ENCODE data around the gene TPO. TPM values are rescaled to one million over a fixed set of nuclear protein-coding genes. Genes with fewer than 3 reads are reported as not detected.
A peak's percentile ranks its signal among the peaks of the same experiment; 100 is the strongest.
"Not testable (repeated sequence)": the region's sequence is repeated elsewhere in the genome, so short reads cannot be mapped to it uniquely, and the experiment has no call there.

The TPO gene
- total RNA-seq, 1 experiment from 2014 or later, result not detected

- no peak for TF ChIP-seq CTCF (conservative IDR thresholded peaks at IDR 0.05)
- Histone ChIP-seq H2BK15ac (ENCODE audit: low read depth, low read length) (no peak overlapping the region), H4K5ac (ENCODE audit: insufficient read length, low read depth, low read length) (no peak overlapping the region), H2BK5ac (ENCODE audit: insufficient read length, low read length) (no peak overlapping the region), H4K91ac (ENCODE audit: insufficient read length, low read depth, low read length) (no peak overlapping the region), H3K14ac (ENCODE audit: insufficient read depth, low read length) (no peak overlapping the region), H3K4ac (ENCODE audit: low read depth, low read length) (no peak overlapping the region), H2AK5ac (ENCODE audit: insufficient read length, low read length) (no peak overlapping the region), H3K18ac (ENCODE audit: insufficient read length, low read depth, low read length) (peak overlapping the region; percentile 28), H3K79me2 (ENCODE audit: insufficient read depth, low read length) (no peaks in the 10 kb centered on the region), H3K9me3 (ENCODE audit: control insufficient read depth, low read depth, low read length) (no peaks in the 10 kb centered on the region), H3K79me1 (ENCODE audit: insufficient read depth, low read depth, low read length, poor library complexity, severe bottlenecking) (no peaks in the 10 kb centered on the region), H2BK120ac (ENCODE audit: low read depth, low read length, poor library complexity, severe bottlenecking) (no peak overlapping the region), H3K9ac (ENCODE audit: extremely low read depth, insufficient read length, low read length) (no peak overlapping the region), H4K8ac (replicated peaks; ENCODE audit: insufficient read length, low read depth, low read length) (no peak overlapping the region), H3K4me1 (ENCODE audit: insufficient read depth, low read length) (no peaks in the 10 kb centered on the region), H2BK20ac (ENCODE audit: low read depth, low read length, poor library complexity, severe bottlenecking) (no peak overlapping the region), H3K23me2 (ENCODE audit: insufficient read length, low read depth, low read length, poor library complexity, severe bottlenecking) (no peaks in the 10 kb centered on the region), H3K27ac (ENCODE audit: insufficient read length, low read depth, low read length) (no peak overlapping the region), H3T11ph (ENCODE audit: low read length) (no peak overlapping the region), H3K27me3 (ENCODE audit: insufficient read depth, low read length) (no peaks in the 10 kb centered on the region), H4K20me1 (ENCODE audit: control insufficient read depth, insufficient read depth, insufficient read length) (no peaks in the 10 kb centered on the region), H2BK12ac (ENCODE audit: insufficient read length, low read depth, low read length) (no peak overlapping the region), H3K56ac (ENCODE audit: insufficient read length, low read depth, low read length) (no peak overlapping the region), H3K4me2 (ENCODE audit: insufficient read depth, insufficient read length, low read length) (no peak overlapping the region), H2AFZ (ENCODE audit: low read length) (no peak overlapping the region), H3K23ac (ENCODE audit: insufficient read length, low read depth, low read length) (no peak overlapping the region)
- Mint-ChIP-seq H3K27me3 (ENCODE audit: low read depth) (no peaks in the 10 kb centered on the region), H3K4me3 (no peak overlapping the region), H3K27ac (peak overlapping the region in 2 of 3 experiments; percentile 73 to 94; a peak in 3 of 7 replicates), H3K4me1 (peaks cover 0 to 3% of the 10 kb centered on the region in 2 experiments; a peak in 1 of 4 replicates), H3K36me3 (ENCODE audit: insufficient read depth in 1 of 3, low read depth in 3 of 3) (no peaks in the 10 kb centered on the region; a peak in 3 of 7 replicates), H3K9me3 (no peaks in the 10 kb centered on the region; a peak in 2 of 5 replicates)
- no CpG with 5 or more reads among the region's 9 CpGs for WGBS (ENCODE audit: extremely low coverage, insufficient read length, low lambda C conversion rate)
- DNase-seq, result no peak
Measured at GRCh38 chr2:1489486-1489885, 76.2 kb downstream of the TPO start.

GRCh38 chr2:1490381-1490780 lies 77.1 kb downstream of the TPO start:
- H3K79me1 ChIP-seq (ENCODE audit: insufficient read depth, low read depth, low read length, poor library complexity, severe bottlenecking); H4K5ac ChIP-seq (ENCODE audit: insufficient read length, low read depth, low read length); DNase-seq; H3K27me3 Mint-ChIP-seq (ENCODE audit: low read depth); H2AFZ ChIP-seq (ENCODE audit: low read length); H3K4me3 Mint-ChIP-seq; H3K23me2 ChIP-seq (ENCODE audit: insufficient read length, low read depth, low read length, poor library complexity, severe bottlenecking); H3K4me1 Mint-ChIP-seq; H3T11ph ChIP-seq (ENCODE audit: low read length); H4K8ac ChIP-seq (replicated peaks; ENCODE audit: insufficient read length, low read depth, low read length); H3K4me2 ChIP-seq (ENCODE audit: insufficient read depth, insufficient read length, low read length); H3K4ac ChIP-seq (ENCODE audit: low read depth, low read length); H3K23ac ChIP-seq (ENCODE audit: insufficient read length, low read depth, low read length); H3K18ac ChIP-seq (ENCODE audit: insufficient read length, low read depth, low read length); H4K91ac ChIP-seq (ENCODE audit: insufficient read length, low read depth, low read length); H3K27ac Mint-ChIP-seq; H2BK5ac ChIP-seq (ENCODE audit: insufficient read length, low read length); H3K4me1 ChIP-seq (ENCODE audit: insufficient read depth, low read length); H3K56ac ChIP-seq (ENCODE audit: insufficient read length, low read depth, low read length); H4K20me1 ChIP-seq (ENCODE audit: control insufficient read depth, insufficient read depth, insufficient read length); H3K9me3 ChIP-seq (ENCODE audit: control insufficient read depth, low read depth, low read length); H3K36me3 Mint-ChIP-seq (ENCODE audit: insufficient read depth in 1 of 3, low read depth in 3 of 3); H2AK5ac ChIP-seq (ENCODE audit: insufficient read length, low read length); H3K9me3 Mint-ChIP-seq; H2BK12ac ChIP-seq (ENCODE audit: insufficient read length, low read depth, low read length); H2BK20ac ChIP-seq (ENCODE audit: low read depth, low read length, poor library complexity, severe bottlenecking); H2BK120ac ChIP-seq (ENCODE audit: low read depth, low read length, poor library complexity, severe bottlenecking); H3K27ac ChIP-seq (ENCODE audit: insufficient read length, low read depth, low read length); H3K9ac ChIP-seq (ENCODE audit: extremely low read depth, insufficient read length, low read length); H3K79me2 ChIP-seq (ENCODE audit: insufficient read depth, low read length); H3K27me3 ChIP-seq (ENCODE audit: insufficient read depth, low read length); H2BK15ac ChIP-seq (ENCODE audit: low read depth, low read length); H3K14ac ChIP-seq (ENCODE audit: insufficient read depth, low read length): not testable (repeated sequence)
- no CpG with 5 or more reads among the region's 16 CpGs for WGBS (ENCODE audit: extremely low coverage, insufficient read length, low lambda C conversion rate)

Measured in H9 (cell line).